ENCODE measurements around the gene C4orf50.

C4orf50 gene

DNA sequence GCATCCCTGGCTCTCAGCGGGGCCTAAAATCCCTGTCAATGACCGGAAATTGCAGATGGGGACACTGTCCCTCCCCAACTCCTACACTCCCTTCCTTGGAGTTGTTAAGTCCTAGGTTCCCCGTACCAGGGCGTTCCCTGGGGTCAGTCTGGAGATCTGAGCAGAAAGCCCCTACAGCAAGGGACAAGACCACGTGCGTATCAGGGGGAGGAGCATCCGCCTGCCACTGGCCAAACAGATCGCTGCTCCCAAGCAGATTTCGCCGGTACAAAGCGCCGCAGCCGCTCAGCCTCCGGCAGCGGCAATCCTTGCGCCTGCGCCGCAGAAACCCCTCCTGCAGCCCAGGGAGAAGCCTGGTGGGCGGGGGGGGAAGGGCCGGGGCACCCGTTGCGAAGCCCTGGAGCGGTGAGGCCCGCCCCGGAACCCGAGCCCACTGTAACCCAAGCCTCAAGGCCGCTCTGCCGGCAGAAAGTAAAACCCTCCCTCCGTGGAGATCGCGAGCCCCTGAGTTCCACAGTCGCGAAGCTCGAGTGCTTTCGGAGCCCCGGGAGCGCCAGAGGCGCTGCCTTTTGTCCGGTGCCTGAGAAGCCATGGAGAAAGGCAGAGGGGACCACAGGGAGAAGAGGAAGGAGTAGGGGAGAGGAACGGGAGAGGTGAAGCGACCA lies 128.0 kb downstream of the C4orf50 start:
- TF ChIP-seq, protein P1, sequence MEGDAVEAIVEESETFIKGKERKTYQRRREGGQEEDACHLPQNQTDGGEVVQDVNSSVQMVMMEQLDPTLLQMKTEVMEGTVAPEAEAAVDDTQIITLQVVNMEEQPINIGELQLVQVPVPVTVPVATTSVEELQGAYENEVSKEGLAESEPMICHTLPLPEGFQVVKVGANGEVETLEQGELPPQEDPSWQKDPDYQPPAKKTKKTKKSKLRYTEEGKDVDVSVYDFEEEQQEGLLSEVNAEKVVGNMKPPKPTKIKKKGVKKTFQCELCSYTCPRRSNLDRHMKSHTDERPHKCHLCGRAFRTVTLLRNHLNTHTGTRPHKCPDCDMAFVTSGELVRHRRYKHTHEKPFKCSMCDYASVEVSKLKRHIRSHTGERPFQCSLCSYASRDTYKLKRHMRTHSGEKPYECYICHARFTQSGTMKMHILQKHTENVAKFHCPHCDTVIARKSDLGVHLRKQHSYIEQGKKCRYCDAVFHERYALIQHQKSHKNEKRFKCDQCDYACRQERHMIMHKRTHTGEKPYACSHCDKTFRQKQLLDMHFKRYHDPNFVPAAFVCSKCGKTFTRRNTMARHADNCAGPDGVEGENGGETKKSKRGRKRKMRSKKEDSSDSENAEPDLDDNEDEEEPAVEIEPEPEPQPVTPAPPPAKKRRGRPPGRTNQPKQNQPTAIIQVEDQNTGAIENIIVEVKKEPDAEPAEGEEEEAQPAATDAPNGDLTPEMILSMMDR (IDR thresholded peaks at IDR 0.05; ENCODE audit: low read depth, low read length), result no peak
- DNase-seq (ENCODE audit: extremely low read depth, low read depth), result no peak

- DNase-seq (ENCODE audit: extremely low read depth, low read depth), result no peak
These were observed 129.1 kb downstream of the C4orf50 start for GRCh38 chr4:5889002-5889696.

GRCh38 chr4:5888222-5889001 lies 129.8 kb downstream of the C4orf50 start:
- TF ChIP-seq, protein P1 (IDR thresholded peaks at IDR 0.05; ENCODE audit: low read depth, low read length), result no peak
- no peak for DNase-seq (ENCODE audit: extremely low read depth, low read depth)

More at GRCh38 chr4:5889002-5889696, 129.1 kb downstream of the C4orf50 start:
- TF ChIP-seq, protein P1 (IDR thresholded peaks at IDR 0.05; ENCODE audit: low read depth, low read length), result no peak

DNA sequence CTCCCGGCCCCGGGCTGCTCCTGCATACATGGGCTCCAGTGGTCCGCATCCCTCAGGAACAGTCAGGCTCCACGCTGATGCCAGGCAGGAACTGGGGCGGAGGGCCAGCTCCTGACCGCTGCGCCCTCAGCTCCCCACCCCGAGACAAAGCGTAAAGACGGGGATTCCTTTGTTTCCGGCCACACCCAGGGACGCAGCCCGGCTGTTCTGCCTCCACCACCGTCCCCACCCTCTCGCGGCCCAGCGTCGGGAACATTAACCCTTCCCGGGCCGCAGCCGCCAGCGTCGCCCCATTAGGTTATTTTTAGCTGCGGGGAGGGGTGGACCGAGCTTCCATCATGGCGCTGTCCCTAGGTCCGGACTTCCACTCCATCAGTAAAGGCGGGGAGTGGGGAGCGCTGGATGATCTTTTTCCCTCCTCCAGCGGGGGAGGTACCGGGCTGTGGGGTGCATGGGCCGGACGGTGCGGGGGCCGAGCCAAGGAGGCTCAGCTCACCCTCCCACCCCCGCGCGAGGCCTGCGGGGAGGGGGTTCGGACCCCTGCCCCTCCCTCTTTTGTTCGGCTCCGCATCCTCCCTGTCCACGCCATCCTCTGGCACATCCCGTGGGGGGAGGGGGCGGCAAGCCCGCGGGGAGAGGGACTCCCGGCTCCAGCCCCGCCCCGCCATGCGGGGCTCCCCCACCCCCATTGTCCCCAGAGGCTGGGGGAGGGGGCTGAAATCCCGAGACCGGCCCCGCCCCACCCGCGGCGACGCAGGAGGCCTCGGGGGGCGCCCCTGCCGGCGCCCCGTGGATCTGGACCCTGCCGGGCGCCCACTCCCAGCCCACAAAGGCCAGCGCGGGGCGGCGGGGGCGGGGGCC lies 130.6 kb downstream of the C4orf50 start:
- DNase-seq (ENCODE audit: extremely low read depth, low read depth), result no peak

DNA sequence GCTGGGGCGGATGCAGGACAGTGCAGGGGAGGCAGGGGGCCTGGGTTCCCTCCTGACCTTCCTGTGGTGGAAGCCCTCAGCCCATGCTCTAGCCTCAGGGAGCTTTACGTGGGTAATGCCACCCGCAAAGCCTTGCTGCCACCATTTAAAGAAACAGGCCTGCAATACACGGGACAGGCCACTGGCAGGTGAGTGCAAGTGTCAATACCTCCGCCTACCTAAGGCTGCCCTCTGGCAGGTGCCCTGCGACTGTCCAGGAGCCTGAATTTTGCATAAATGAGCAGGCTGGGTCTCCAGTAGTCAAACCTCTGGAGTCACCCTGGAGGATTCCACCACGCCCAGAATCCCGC lies 131.2 kb downstream of the C4orf50 start:
- TF ChIP-seq, protein P1 (IDR thresholded peaks at IDR 0.05; ENCODE audit: low read depth, low read length), result no peak
- DNase-seq (ENCODE audit: extremely low read depth, low read depth), result no peak

More for the DNA sequence above, 130.6 kb downstream of the C4orf50 start:
- TF ChIP-seq, protein P1 (IDR thresholded peaks at IDR 0.05; ENCODE audit: low read depth, low read length), result no peak

- DNase-seq (ENCODE audit: extremely low read depth, low read depth), result no peak
- TF ChIP-seq, protein P1 (IDR thresholded peaks at IDR 0.05; ENCODE audit: low read depth, low read length), result no peak
These were observed 132.5 kb downstream of the C4orf50 start for GRCh38 chr4:5885733-5886132.
